GM18861 (cell line): ENCODE data around the gene S100A5.
"Not testable (repeated sequence)": the region's sequence is repeated elsewhere in the genome, so short reads cannot be mapped to it uniquely, and the experiment has no call there.

Source experiments
- ATAC-seq: cut with Tn5 transposase; IDR thresholded peaks from one replicate; pipeline ENCODE4 v1.9.1; 2021; ENCODE audit not compliant: unreplicated experiment

The S100A5 gene

GRCh38 chr1:153540394-153541361 is at the start of gene S100A5:
TSS of gene S100A5 (minus strand) at chr1:153540934. CDS start at chr1:153540191, 743 bp downstream.
- ATAC-seq, result no peak

GRCh38 chr1:153588482-153588881 is 47.7 kb upstream of the S100A5 start:
- ATAC-seq, result no peak

- ATAC-seq, result not testable (repeated sequence)
Observed at GRCh38 chr1:153588033-153588432, 47.3 kb upstream of the S100A5 start.

- no peak for ATAC-seq
Observed at GRCh38 chr1:153587314-153587713, 46.6 kb upstream of the S100A5 start.

- no peak for ATAC-seq
Observed at GRCh38 chr1:153586347-153586746, 45.6 kb upstream of the S100A5 start.

GRCh38 chr1:153585006-153585405 is 44.3 kb upstream of the S100A5 start:
- no peak for ATAC-seq

GRCh38 chr1:153583976-153584375 is 43.2 kb upstream of the S100A5 start:
- no peak for ATAC-seq

- ATAC-seq, result not testable (repeated sequence)
Observed at GRCh38 chr1:153583514-153583913, 42.8 kb upstream of the S100A5 start.

- ATAC-seq, result not testable (repeated sequence)
Observed at GRCh38 chr1:153582836-153583235, 42.1 kb upstream of the S100A5 start.

- ATAC-seq, result no peak
Observed at GRCh38 chr1:153578936-153579335, 38.2 kb upstream of the S100A5 start.

GRCh38 chr1:153578490-153578889 is 37.8 kb upstream of the S100A5 start:
- no peak for ATAC-seq

- no peak for ATAC-seq
Observed at GRCh38 chr1:153577624-153578051, 36.9 kb upstream of the S100A5 start.

GRCh38 chr1:153577138-153577537 is 36.4 kb upstream of the S100A5 start:
- ATAC-seq, result no peak

- ATAC-seq, result not testable (repeated sequence)
Observed at GRCh38 chr1:153575497-153575896, 34.8 kb upstream of the S100A5 start.

- ATAC-seq, result not testable (repeated sequence)
Observed at GRCh38 chr1:153575081-153575491, 34.4 kb upstream of the S100A5 start.

GRCh38 chr1:153573351-153573750 is 32.6 kb upstream of the S100A5 start:
- no peak for ATAC-seq

- peak; percentile 64 for ATAC-seq
Observed at GRCh38 chr1:153572569-153573015, 31.9 kb upstream of the S100A5 start.

- ATAC-seq, result no peak
Observed at GRCh38 chr1:153571706-153572105, 31.0 kb upstream of the S100A5 start.

- no peak for ATAC-seq
Observed at GRCh38 chr1:153570874-153571273, 30.1 kb upstream of the S100A5 start.

- ATAC-seq, result no peak
Observed at GRCh38 chr1:153569465-153569864, 28.7 kb upstream of the S100A5 start.

GRCh38 chr1:153568367-153569099 is 27.8 kb upstream of the S100A5 start:
- no peak for ATAC-seq
